ENCODE measurements around the gene ASXL1.
"Not testable (repeated sequence)": the region's sequence is repeated elsewhere in the genome, so short reads cannot be mapped to it uniquely, and the experiment has no call there.

- not testable (repeated sequence) for TF ChIP-seq CTCF (optimal IDR thresholded peaks at IDR 0.05 in 1 of 3, IDR thresholded peaks at IDR 0.05 in 1 of 3, conservative IDR thresholded peaks at IDR 0.05 in 1 of 3; ENCODE audit: extremely low read depth in 1 of 3, insufficient read depth in 2 of 3, low read length in 3 of 3); EZH2 (IDR thresholded peaks at IDR 0.05; ENCODE audit: low read length)
Measured at GRCh38 chr20:32465901-32466675, 108.0 kb downstream of the ASXL1 start.

Data from keratinocyte (primary cell).